HG03175 (cell line): ENCODE measurements around the gene RAX2.

Experiments used
- ATAC-seq: cut with Tn5 transposase; IDR thresholded peaks from one replicate; pipeline ENCODE4 v1.9.1; 2021; ENCODE audit warnings: mild to moderate bottlenecking, moderate library complexity; ENCODE audit not compliant: unreplicated experiment

RAX2 gene

GRCh38 chr19:3733549-3734309, 38.3 kb downstream of the RAX2 start:
- ATAC-seq, result no peak

- ATAC-seq, result no peak
Observed at GRCh38 chr19:3732108-3732507, 39.9 kb downstream of the RAX2 start.

DNA sequence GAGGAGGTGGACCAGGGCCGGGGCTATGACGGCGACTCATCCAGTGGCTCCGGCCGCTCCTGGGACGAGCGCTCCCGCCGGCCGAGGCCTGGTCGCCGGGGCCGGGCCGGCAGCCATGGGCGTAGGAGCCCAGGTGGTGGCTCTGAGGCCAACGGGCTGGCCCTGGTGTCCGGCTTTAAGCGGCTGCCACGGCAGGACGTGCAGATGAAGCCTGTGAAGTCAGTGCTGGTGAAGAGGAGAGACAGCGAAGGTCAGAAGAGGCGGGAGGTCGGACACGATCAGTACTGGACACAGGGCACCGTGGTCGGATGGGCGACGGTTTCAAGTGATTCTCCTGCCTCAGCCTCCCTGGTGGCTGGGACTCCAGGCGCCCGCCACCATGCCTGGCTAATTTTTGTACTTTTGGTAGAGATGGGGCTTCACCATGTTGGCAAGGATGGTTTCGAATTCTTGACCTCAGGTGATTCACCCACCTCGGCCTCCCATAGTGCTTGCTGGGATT, 41.5 kb downstream of the RAX2 start:
- no peak for ATAC-seq

- ATAC-seq, result no peak
Observed at GRCh38 chr19:3725640-3726310, 46.3 kb downstream of the RAX2 start.

- no peak for ATAC-seq
Observed at GRCh38 chr19:3725121-3725520, 46.9 kb downstream of the RAX2 start.

DNA sequence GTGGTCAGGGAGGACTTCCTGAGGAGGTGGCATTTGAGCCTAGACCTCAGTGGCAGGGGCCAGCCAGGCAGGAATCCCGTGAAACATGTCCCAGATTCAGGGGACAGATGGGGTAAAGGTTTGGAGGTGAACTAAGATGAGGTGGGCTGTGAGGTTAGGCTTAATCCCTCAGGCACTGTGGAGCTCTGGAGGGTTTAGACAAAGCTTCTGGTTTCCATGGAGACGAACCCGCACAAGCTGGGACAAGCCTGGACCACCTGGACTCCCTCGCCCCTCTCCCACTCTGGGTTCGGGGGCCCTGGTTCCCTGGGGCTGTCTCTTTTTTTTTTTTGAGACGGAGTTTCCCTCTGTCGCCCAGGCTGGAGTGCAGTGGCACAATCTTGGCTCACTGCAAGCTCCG, 48.1 kb downstream of the RAX2 start:
- no peak for ATAC-seq

DNA sequence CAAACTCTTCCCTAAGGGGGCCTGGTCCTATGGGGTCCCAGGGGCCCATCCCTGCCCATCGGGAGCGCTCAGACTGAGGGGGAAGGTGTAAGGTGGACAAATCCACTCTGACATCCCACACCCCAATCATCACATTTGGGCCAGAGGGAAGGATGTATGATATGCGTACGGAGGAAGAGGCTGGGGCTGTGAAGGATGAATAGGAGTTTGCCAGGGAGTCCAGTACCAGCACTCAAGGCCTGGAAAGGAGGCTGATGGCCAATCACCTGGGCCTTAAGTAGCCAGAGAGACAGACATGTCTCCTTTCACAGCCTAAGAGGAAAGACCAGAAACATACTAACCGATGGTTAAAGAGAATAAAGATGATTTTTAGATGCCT, 48.9 kb downstream of the RAX2 start:
- no peak for ATAC-seq

GRCh38 chr19:3722443-3723109, 49.5 kb downstream of the RAX2 start:
- ATAC-seq, result no peak

GRCh38 chr19:3721887-3722442, 50.1 kb downstream of the RAX2 start:
- no peak for ATAC-seq

DNA sequence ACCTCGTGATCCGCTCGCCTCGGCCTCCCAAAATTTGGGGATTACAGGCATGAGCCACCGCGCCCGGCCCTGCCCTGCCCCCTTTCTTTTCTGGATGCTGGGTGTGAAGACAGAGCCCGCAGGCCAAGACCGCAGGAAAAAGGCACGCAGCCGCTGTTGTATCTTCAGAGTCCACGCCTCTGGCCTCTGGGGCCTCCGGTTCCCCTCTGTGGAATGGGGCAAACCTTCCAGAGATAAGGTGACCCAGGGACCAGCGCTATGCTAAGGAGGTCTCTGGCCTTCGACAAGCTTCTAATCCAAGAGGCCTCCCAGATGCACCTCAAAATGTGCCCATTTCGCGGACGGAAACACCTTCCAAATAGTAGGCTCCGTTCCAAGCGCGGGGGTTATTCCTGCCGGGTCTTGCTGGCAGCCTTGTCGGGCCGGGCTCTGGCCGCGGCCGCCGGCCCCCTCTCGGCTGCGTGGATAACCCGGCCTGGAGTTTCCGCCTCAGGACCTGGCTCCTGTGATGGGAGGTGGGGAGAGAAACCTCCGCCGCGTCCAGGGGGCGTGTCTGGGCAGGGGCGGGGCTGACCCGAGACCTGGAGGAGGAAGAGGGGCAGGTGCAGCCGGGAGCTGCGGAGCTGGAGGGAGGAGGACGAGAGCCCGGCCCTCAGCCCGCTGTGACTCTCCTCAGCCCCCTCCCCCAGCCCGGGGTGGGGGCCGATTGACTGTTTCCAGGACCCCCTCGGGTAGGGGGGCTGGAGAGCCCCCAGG, 50.7 kb downstream of the RAX2 start:
- no peak for ATAC-seq

- ATAC-seq, result no peak
Observed at GRCh38 chr19:3720349-3720917, 51.6 kb downstream of the RAX2 start.

DNA sequence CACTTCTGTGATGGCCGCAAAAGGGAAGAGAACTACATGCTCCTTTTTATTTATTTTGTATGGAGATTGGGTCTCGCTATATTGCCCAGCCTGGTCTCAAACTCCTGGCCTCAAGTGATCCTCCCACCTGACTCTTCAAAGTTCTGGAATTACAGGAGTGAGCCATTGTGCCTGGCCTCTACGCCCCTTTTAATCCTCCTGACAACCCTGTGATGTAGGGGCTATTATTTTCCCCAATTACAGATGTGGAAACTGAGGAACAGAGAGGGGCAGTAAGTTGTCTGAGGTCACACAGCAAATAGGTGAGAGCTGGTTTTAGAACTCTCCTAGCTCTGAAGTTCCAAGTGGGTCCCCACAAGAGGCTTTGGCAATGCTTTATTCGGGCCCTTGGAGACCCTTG, 52.2 kb downstream of the RAX2 start:
- no peak for ATAC-seq
